PC-3 (cell line): ENCODE data around the gene SRD5A3. TPM values are rescaled to one million over a fixed set of nuclear protein-coding genes. Genes with fewer than 3 reads are reported as not detected.
A peak's percentile ranks its signal among the peaks of the same experiment; 100 is the strongest.

Source experiments
- ATAC-seq: fragments of 200-7000 bp; cut with Tn5 transposase; 2 replicates; pipeline ENCODE4 v1.9.1; 2020; ENCODE audit warnings: mild to moderate bottlenecking, moderate library complexity
- BruUV-seq: library from RNA; stranded (reverse); fragments of 400-500 nt; replicated peaks from 2 replicates; lab custom pipeline; 2021; lab: Mats Ljungman, UMichigan
- CTCF ChIA-PET: fragments of 300-600 bp; sonication (Branson Sonifier 250); formaldehyde crosslinking; loops from one replicate; lab custom pipeline; 2022; ENCODE audit warnings: antibody characterized with exemption; lab: Charles Lee
- POLR2A ChIA-PET: fragments of 300-600 bp; sonication (Branson Sonifier 250); formaldehyde crosslinking; loops from one replicate; lab custom pipeline; 2022; ENCODE audit warnings: antibody characterized with exemption; ENCODE audit not compliant: unreplicated experiment; lab: Charles Lee
- DNase-seq: peaks from one replicate; pipeline ENCODE4 v3.0.0-alpha.2; 2015
- H2AFZ ChIP-seq: fragments of 300-600 bp; sonication (generic); 2 replicates; pipeline ENCODE4 v1.6.0; 2016; ENCODE audit warnings: antibody characterized with exemption, low read length
- H3F3A ChIP-seq: fragments of 300-600 bp; sonication (generic); one replicate; pipeline ENCODE4 v1.6.0; 2017; ENCODE audit warnings: antibody characterized with exemption, low read length, control low read depth, mild to moderate bottlenecking; ENCODE audit not compliant: unreplicated experiment
- H3K27ac ChIP-seq: fragments of 300-600 bp; sonication (generic); 2 replicates; pipeline ENCODE4 v1.5.1; 2016; ENCODE audit warnings: mild to moderate bottlenecking, low read length
- H3K27me3 ChIP-seq: fragments of 300-600 bp; sonication (generic); 2 replicates; pipeline ENCODE4 v1.6.1; 2016; ENCODE audit warnings: low read length, mixed read lengths
- H3K36me3 ChIP-seq: fragments of 300-600 bp; sonication (generic); 2 replicates; pipeline ENCODE4 v1.6.1; 2016; ENCODE audit warnings: low read depth, mixed run types, low read length, mixed read lengths
- H3K4me1 ChIP-seq: fragments of 300-600 bp; sonication (generic); 2 replicates; pipeline ENCODE4 v1.5.1; 2016; ENCODE audit warnings: low read length; ENCODE audit not compliant: insufficient read depth
- H3K4me2 ChIP-seq: fragments of 300-600 bp; sonication (generic); 2 replicates; pipeline ENCODE4 v1.6.0; 2016; ENCODE audit warnings: low read length
- H3K4me3 ChIP-seq: fragments of 300-600 bp; sonication (generic); 2 replicates; pipeline ENCODE4 v1.5.1; 2016; ENCODE audit warnings: mild to moderate bottlenecking, low read length, mixed read lengths
- H3K79me2 ChIP-seq: fragments of 300-600 bp; sonication (generic); 2 replicates; pipeline ENCODE4 v1.6.1; 2017; ENCODE audit warnings: low read length, mixed read lengths
- H3K9ac ChIP-seq: fragments of 300-600 bp; sonication (generic); 2 replicates; pipeline ENCODE4 v1.6.0; 2016; ENCODE audit warnings: mild to moderate bottlenecking, low read length
- H3K9me2 ChIP-seq: fragments of 300-600 bp; sonication (generic); replicated peaks from 2 replicates; pipeline ENCODE4 v1.6.1; 2016; ENCODE audit warnings: mixed run types, low read length, mixed read lengths
- H3K9me3 ChIP-seq: fragments of 300-600 bp; sonication (generic); 2 replicates; pipeline ENCODE4 v1.6.1; 2016; ENCODE audit warnings: low read length, mixed read lengths
- H4K20me1 ChIP-seq: fragments of 300-600 bp; sonication (generic); 2 replicates; pipeline ENCODE4 v1.6.1; 2016; ENCODE audit warnings: low read length, mixed read lengths
- CTCF ChIP-seq: fragments of 300-600 bp; sonication (generic); conservative IDR thresholded peaks from 2 replicates; pipeline ENCODE4 v1.5.1; 2017; ENCODE audit warnings: antibody characterized with exemption, low read depth, mild to moderate bottlenecking, low read length
- EZH2 ChIP-seq: fragments of 300-600 bp; sonication (generic); IDR thresholded peaks from one replicate; pipeline ENCODE4 v1.6.1; 2017; ENCODE audit warnings: antibody characterized with exemption, mild to moderate bottlenecking, low read length; ENCODE audit not compliant: unreplicated experiment
- EZH2phosphoT487 ChIP-seq: fragments of 300-600 bp; sonication (generic); IDR thresholded peaks from 2 replicates; pipeline ENCODE4 v1.6.1; 2018; ENCODE audit warnings: mild to moderate bottlenecking, antibody characterized with exemption, low read length, borderline replicate concordance
- intact Hi-C: fragments of 100-400 bp; cut with micrococcal nuclease; formaldehyde crosslinking; loops from 2 replicates; pipeline ENCODE4 v1.9.0; 2023
- total RNA-seq: library from RNA; depleted of rRNA; stranded (reverse); fragments of >200 nt; gene quantifications from 2 replicates; pipeline ENCODE4 v1.2.3, GENCODE V29; 2014

Gene SRD5A3
- total RNA-seq, 1 experiment from 2014 or later, result 15.2 TPM

- ChIA-PET CTCF (no interaction called here), POLR2A (no interaction called here)
- peak overlapping the region; percentile 30 for H3K27ac ChIP-seq
Measured at GRCh38 chr4:55303760-55304165, 42.3 kb upstream of the SRD5A3 start.

GRCh38 chr4:55304303-55304702 is 41.7 kb upstream of the SRD5A3 start:
- H3K36me3 ChIP-seq, result no peaks in the 10 kb centered on the region
- H3K9ac ChIP-seq, result no peak overlapping the region
- ATAC-seq (no peak), DNase-seq (no peak)
- H3K79me2 ChIP-seq, result no peaks in the 10 kb centered on the region
- TF ChIP-seq EZH2 (no peak), CTCF (no peak), EZH2phosphoT487 (no peak)
- CTCF ChIA-PET, result no interaction called here
- intact Hi-C loops, result no loop called here
- H3K4me1 ChIP-seq, result peaks cover 16% of the 10 kb centered on the region
- H3K4me2 ChIP-seq, result peak overlapping the region; percentile 37
- no peaks in the 10 kb centered on the region for H3K9me3 ChIP-seq
- H3K9me2 ChIP-seq, result no peaks in the 10 kb centered on the region
- H3F3A ChIP-seq, result no peaks in the 10 kb centered on the region
- H3K27ac ChIP-seq, result peak overlapping the region; percentile 30
- POLR2A ChIA-PET, result no interaction called here
- H3K4me3 ChIP-seq, result no peak overlapping the region
- H4K20me1 ChIP-seq, result no peaks in the 10 kb centered on the region
- no peaks in the 10 kb centered on the region for H3K27me3 ChIP-seq
- BruUV-seq, result no TSS peak
- no peak overlapping the region; the same call in 1 of the 2 replicates for H2AFZ ChIP-seq

More at GRCh38 chr4:55303760-55304165, 42.3 kb upstream of the SRD5A3 start:
- intact Hi-C loops, result no loop called here
- ATAC-seq, result peak; percentile 98
- Histone ChIP-seq H3K9me2 (no peaks in the 10 kb centered on the region), H4K20me1 (no peaks in the 10 kb centered on the region), H3K9me3 (no peaks in the 10 kb centered on the region), H3K9ac (no peak overlapping the region), H3K4me2 (peak overlapping the region; percentile 37), H3F3A (no peaks in the 10 kb centered on the region), H3K27me3 (no peaks in the 10 kb centered on the region), H3K4me1 (peaks cover 16% of the 10 kb centered on the region), H3K36me3 (no peaks in the 10 kb centered on the region), H3K4me3 (no peak overlapping the region), H3K79me2 (no peaks in the 10 kb centered on the region), H2AFZ (peak overlapping the region; percentile 12; the same call in 1 of the 2 replicates)
- TF ChIP-seq CTCF (no peak), EZH2 (no peak), EZH2phosphoT487 (no peak)
- BruUV-seq, result no TSS peak
- peak; percentile 87 for DNase-seq

GRCh38 chr4:55308071-55308470 is 38.0 kb upstream of the SRD5A3 start:
- Histone ChIP-seq H3K27me3 (no peaks in the 10 kb centered on the region), H3K9me3 (no peaks in the 10 kb centered on the region), H3K4me2 (no peak overlapping the region), H3K9ac (no peak overlapping the region), H3F3A (no peaks in the 10 kb centered on the region), H3K4me3 (no peak overlapping the region), H4K20me1 (no peaks in the 10 kb centered on the region), H3K27ac (no peak overlapping the region), H3K9me2 (no peaks in the 10 kb centered on the region), H3K79me2 (no peaks in the 10 kb centered on the region), H3K36me3 (no peaks in the 10 kb centered on the region), H3K4me1 (peaks cover 15% of the 10 kb centered on the region), H2AFZ (no peak overlapping the region)
- ATAC-seq, result no peak
- intact Hi-C loops, result no loop called here
- DNase-seq, result peak; percentile 27
- POLR2A ChIA-PET, result no interaction called here
- TF ChIP-seq EZH2 (no peak), EZH2phosphoT487 (no peak), CTCF (no peak)
- no TSS peak for BruUV-seq
- CTCF ChIA-PET, result no interaction called here
